ENCODE results near the gene SLC2A13. TPM values are rescaled to one million over a fixed set of nuclear protein-coding genes. Genes with fewer than 3 reads are reported as not detected.

SLC2A13 gene
- total and polyA plus RNA-seq, 10 donors, result 1.1 to 17.1 (median 7.6) TPM

DNA sequence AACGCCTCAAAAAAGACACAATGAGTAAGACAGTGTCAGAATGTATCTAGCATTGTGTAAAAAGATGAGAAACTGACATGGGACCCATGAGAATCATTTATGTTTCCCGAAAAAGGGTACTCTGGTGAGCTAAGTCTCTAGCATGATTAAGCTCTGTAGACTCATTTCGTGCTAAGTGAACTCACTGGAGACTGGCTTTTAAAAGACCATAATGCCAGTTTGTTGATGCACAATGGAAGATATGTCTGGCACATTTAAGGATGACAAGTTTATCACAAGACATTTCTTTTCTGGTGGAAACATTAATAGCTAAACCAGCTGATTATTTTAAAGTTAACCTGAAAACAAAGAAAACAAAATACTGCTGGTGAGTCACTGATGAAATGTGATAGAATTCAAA lies 233.5 kb downstream of the SLC2A13 start:
- TF ChIP-seq POLR2A (IDR thresholded peaks at IDR 0.05) (no peak), POLR2AphosphoS5 (IDR thresholded peaks at IDR 0.05) (no peak)
- TF ChIP-seq, protein P1, sequence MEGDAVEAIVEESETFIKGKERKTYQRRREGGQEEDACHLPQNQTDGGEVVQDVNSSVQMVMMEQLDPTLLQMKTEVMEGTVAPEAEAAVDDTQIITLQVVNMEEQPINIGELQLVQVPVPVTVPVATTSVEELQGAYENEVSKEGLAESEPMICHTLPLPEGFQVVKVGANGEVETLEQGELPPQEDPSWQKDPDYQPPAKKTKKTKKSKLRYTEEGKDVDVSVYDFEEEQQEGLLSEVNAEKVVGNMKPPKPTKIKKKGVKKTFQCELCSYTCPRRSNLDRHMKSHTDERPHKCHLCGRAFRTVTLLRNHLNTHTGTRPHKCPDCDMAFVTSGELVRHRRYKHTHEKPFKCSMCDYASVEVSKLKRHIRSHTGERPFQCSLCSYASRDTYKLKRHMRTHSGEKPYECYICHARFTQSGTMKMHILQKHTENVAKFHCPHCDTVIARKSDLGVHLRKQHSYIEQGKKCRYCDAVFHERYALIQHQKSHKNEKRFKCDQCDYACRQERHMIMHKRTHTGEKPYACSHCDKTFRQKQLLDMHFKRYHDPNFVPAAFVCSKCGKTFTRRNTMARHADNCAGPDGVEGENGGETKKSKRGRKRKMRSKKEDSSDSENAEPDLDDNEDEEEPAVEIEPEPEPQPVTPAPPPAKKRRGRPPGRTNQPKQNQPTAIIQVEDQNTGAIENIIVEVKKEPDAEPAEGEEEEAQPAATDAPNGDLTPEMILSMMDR (IDR thresholded peaks at IDR 0.05 in 8 of 11, conservative IDR thresholded peaks at IDR 0.05 in 3 of 11), result no peak
- no peak overlapping the region for H3K27ac ChIP-seq
- intact Hi-C loops (cut with DNase I; ENCODE audit: low total_unique reads), result no loop called here
- WGBS, 5 donors, result 81 to 94% (median 88%) methylated on average over 3 of the region's 3 CpGs
- no peaks in the 10 kb centered on the region for H3K27me3 ChIP-seq (replicated peaks in 1 of 7)
- H3K36me3 ChIP-seq, result no peaks in the 10 kb centered on the region
- peaks cover 0 to under 1% (median 0%) of the 10 kb centered on the region in 8 donors for H3K9me3 ChIP-seq
- no peaks in the 10 kb centered on the region for H3K4me1 ChIP-seq
- DNase-seq, result no peak
- H3K4me3 ChIP-seq, result no peak overlapping the region

DNA sequence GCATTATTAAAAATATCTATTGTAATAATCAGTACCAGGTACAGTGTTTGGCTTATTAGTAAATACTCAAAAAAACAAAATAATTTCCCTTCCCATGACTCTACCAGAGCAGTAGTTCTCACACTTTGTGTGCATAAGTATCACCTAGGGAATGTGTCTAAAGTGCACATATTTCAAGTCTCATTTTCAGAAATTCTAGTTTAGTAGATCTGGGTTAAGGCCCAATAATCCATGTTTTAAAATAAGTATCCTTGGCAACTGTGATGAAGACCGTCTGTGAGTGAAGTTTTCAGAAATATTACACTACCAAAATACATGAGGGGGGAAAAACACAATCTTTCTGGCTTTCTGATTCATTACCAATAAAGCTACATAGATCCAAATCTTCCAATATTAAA lies 237.6 kb downstream of the SLC2A13 start:
- Histone ChIP-seq H3K9me3 (no peaks in the 10 kb centered on the region), H3K4me1 (no peaks in the 10 kb centered on the region), H3K4me3 (no peak overlapping the region), H3K27me3 (replicated peaks in 1 of 7) (no peaks in the 10 kb centered on the region), H3K27ac (no peak overlapping the region), H3K36me3 (peaks cover 0 to 7% (median 0%) of the 10 kb centered on the region in 6 donors)
- intact Hi-C loops (cut with DNase I; ENCODE audit: low total_unique reads), result no loop called here
- TF ChIP-seq POLR2AphosphoS5 (IDR thresholded peaks at IDR 0.05), result no peak
- TF ChIP-seq POLR2A (IDR thresholded peaks at IDR 0.05), result no peak
- TF ChIP-seq, protein P1 (IDR thresholded peaks at IDR 0.05 in 8 of 11, conservative IDR thresholded peaks at IDR 0.05 in 3 of 11), result no peak
- no peak for DNase-seq
- 84 to 95% (median 89%) methylated on average over 1 of the region's 1 CpG for WGBS, 5 donors

DNA sequence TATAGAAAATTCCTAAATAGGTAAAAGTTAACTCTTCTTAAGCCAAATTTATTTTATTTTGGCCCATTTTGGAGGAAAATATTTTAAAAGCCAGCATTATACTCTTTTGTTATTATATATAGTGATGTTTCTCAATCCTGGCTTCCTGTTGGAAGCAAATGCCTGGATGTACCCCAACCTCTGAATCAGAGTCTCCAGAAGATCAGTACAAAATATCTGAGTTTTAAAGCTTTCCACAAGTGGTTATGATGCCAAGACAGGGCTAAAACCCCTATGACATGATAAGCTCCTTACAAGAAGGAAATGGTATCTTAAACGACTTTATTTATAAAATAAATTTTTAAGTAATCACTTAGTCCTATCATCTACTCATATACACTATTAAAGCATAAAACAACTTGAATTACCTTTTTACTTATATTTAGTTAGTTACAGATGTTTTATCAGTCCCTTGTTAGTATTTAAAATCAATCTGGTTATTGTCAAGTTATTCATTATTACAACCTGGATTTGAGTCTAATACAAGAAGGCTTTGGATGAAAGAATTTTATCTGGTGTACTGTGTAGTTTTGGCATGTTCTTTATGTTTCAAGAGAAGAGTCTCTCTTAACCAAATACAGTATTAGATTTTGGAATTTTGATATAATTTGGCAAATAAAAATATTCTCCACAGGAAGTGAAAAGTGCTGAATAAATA lies 238.1 kb downstream of the SLC2A13 start:
- H3K27me3 ChIP-seq (replicated peaks in 1 of 7), result no peaks in the 10 kb centered on the region
- H3K9me3 ChIP-seq, result no peaks in the 10 kb centered on the region
- H3K36me3 ChIP-seq, result peaks cover 0 to 7% (median 0%) of the 10 kb centered on the region in 6 donors
- no peaks in the 10 kb centered on the region for H3K4me1 ChIP-seq
- no peak overlapping the region for H3K4me3 ChIP-seq
- 90 to 94% (median 92%) methylated on average over 1 of the region's 1 CpG for WGBS, 5 donors
- H3K27ac ChIP-seq, result no peak overlapping the region
- intact Hi-C loops (cut with DNase I; ENCODE audit: low total_unique reads), result no loop called here
- TF ChIP-seq, protein P1 (IDR thresholded peaks at IDR 0.05 in 8 of 11, conservative IDR thresholded peaks at IDR 0.05 in 3 of 11), result no peak
- TF ChIP-seq POLR2AphosphoS5 (IDR thresholded peaks at IDR 0.05), result no peak
- TF ChIP-seq POLR2A (IDR thresholded peaks at IDR 0.05), result no peak
- no peak for DNase-seq

DNA sequence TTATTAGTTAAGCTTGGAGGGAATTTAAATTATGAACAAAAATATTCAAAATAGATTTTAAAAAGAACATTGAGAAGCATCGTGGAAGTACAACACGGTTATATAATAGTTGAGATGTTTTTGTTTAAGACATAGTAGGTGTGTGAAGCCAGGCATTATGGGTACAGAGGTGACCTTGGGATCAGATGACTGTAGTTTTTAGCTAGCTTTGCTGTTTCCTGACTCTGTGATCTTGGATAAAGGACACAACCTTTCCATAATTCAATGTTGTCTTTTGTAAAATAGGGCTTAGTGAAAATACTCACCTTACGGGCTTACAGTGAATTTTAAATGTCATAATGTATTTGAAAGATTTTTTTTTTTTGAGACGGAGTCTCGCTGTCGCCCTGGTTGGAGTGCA lies 239.7 kb downstream of the SLC2A13 start:
- intact Hi-C loops (cut with DNase I; ENCODE audit: low total_unique reads), result no loop called here
- H3K27ac ChIP-seq, result no peak overlapping the region
- TF ChIP-seq, protein P1 (IDR thresholded peaks at IDR 0.05 in 8 of 11, conservative IDR thresholded peaks at IDR 0.05 in 3 of 11), result no peak
- TF ChIP-seq POLR2AphosphoS5 (IDR thresholded peaks at IDR 0.05) (no peak), POLR2A (IDR thresholded peaks at IDR 0.05) (no peak)
- H3K27me3 ChIP-seq (replicated peaks in 1 of 7), result no peaks in the 10 kb centered on the region
- 93 to 100% (median 97%) methylated on average over 6 of the region's 6 CpGs for WGBS, 5 donors
- no peak overlapping the region for H3K4me3 ChIP-seq
- H3K4me1 ChIP-seq, result no peaks in the 10 kb centered on the region
- H3K36me3 ChIP-seq, result peaks cover 0 to 12% (median 0%) of the 10 kb centered on the region in 6 donors
- DNase-seq, result no peak
- no peaks in the 10 kb centered on the region for H3K9me3 ChIP-seq
